Thoracic aorta (tissue), 2 donors: ENCODE measurements around the gene BCL11A. TPM values are rescaled to one million over a fixed set of nuclear protein-coding genes. Genes with fewer than 3 reads are reported as not detected.

Experiments used
- ATAC-seq: fragments of 150-250 bp; one replicate; pipeline ENCODE4 v1.8.0; 2017; ENCODE audit warnings: low read depth; ENCODE audit not compliant: insufficient number of reproducible peaks, low FRiP score
- DNase-seq: peaks from one replicate; pipeline ENCODE4 v3.0.0-alpha.2; 2020; ENCODE audit warnings: low spot score
- H3K27ac ChIP-seq, 2 donors: fragments of 200-600 bp; sonication (generic); 1 replicate in 1 of 2; 2 replicates in 1 of 2; pipeline ENCODE4 v1.5.1; 2016; ENCODE audit warnings: mild to moderate bottlenecking in 2 of 2, moderate library complexity in 2 of 2
- H3K27me3 ChIP-seq: fragments of 200-600 bp; sonication (generic); replicated peaks from 2 replicates; pipeline ENCODE4 v1.6.0; 2016; ENCODE audit warnings: mild to moderate bottlenecking; ENCODE audit not compliant: insufficient read depth
- H3K36me3 ChIP-seq: fragments of 200-600 bp; sonication (generic); one replicate; pipeline ENCODE4 v1.5.1; 2016
- H3K4me1 ChIP-seq, 2 donors: fragments of 200-600 bp; sonication (generic); 1 replicate in 1 of 2; 2 replicates in 1 of 2; pipeline versions ENCODE4 v1.5.1 to v1.6.0; 2016; ENCODE audit warnings: low read depth in 2 of 2, mild to moderate bottlenecking in 1 of 2; ENCODE audit not compliant: control insufficient read depth in 1 of 2
- H3K4me3 ChIP-seq: fragments of 200-600 bp; sonication (generic); 2 replicates; pipeline ENCODE4 v1.5.1; 2016; ENCODE audit warnings: mild to moderate bottlenecking
- H3K9me3 ChIP-seq: fragments of 200-600 bp; sonication (generic); 2 replicates; pipeline ENCODE4 v1.5.1; 2016
- CTCF ChIP-seq: fragments of 200-600 bp; sonication (generic); IDR thresholded peaks from one replicate; pipeline ENCODE4 v1.5.1; 2019; ENCODE audit warnings: antibody characterized with exemption
- total RNA-seq, 2 donors: library from RNA; depleted of rRNA; stranded (reverse); fragments of >200 nt; gene quantifications; one replicate each; pipeline versions ENCODE4 v1.1.0 to v1.2.3, GENCODE V29; 2016

Gene BCL11A
- total RNA-seq, 2 donors from 2014 or later, result 0.41 to 0.99 TPM

DNA sequence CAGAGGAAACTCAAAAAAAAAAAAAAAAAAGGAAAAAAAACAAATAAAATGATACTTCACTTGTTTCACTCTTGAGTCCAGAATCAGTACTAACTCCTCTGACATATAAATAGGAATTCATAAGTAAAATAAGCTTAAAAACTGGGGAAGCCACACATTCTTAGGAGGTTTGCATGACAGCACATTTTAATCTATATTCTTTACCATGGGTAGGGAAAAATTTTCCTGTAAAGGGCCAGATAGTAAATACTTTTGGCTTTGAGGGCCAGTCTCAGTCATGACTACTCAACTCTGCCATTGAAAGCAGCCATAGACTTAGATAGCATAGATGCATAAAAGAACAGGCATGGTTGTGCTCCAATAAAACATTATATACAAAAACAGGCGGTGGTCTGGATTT, 145.2 kb downstream of the BCL11A start:
- Histone ChIP-seq H3K27me3 (no peaks in the 10 kb centered on the region), H3K4me3 (no peak overlapping the region), H3K4me1 (no peaks in the 10 kb centered on the region), H3K27ac (no peak overlapping the region), H3K9me3 (no peaks in the 10 kb centered on the region), H3K36me3 (no peaks in the 10 kb centered on the region)
- no peak for TF ChIP-seq CTCF
- no peak for DNase-seq
- no peak for ATAC-seq

DNA sequence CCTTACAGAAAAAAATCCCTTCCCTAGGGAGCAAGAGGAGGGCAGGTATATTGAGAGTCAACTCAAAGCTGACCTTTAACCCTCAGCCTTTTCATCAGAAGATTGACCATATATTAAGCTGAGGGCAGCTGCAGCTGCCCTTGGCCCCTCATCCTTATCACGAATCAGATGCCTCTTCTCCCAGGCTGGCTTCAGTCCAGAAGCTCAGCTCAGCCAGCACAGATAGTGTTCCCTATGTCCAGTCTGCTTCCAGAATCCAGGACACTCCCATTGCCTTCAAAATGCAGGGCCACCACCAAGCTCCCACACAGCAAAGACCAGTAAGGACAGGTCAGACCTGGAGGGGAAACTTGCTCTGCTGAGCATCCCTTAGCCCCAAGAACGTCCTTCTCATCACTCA, 146.1 kb downstream of the BCL11A start:
- no peak for DNase-seq
- no peak for TF ChIP-seq CTCF

DNA sequence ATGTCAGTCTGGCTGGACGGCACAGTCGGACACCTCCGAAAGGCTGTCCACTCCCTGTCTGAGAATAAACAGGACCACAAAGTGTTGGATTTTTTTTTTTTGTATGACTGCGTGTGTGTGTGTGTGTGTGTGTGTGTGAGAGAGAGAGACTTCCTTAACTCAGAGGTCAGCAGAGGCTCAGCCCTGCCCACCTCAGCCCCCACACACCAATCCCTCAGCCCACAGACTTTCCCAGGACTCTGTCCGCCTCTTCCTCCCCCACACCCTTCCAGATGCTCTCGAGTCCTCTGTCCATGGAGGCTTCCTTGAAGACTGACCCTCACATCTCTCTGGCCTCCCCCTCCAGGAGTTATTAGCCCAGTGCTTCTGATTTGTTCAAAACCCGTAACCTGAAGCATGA, 147.3 kb downstream of the BCL11A start:
- DNase-seq, result no peak
- ATAC-seq, result no peak
- no peaks in the 10 kb centered on the region for H3K36me3 ChIP-seq

More for the DNA sequence above, 146.1 kb downstream of the BCL11A start:
- no peak overlapping the region for H3K4me3 ChIP-seq
- H3K9me3 ChIP-seq, result no peaks in the 10 kb centered on the region
- H3K27ac ChIP-seq, result no peak overlapping the region
- no peaks in the 10 kb centered on the region for H3K4me1 ChIP-seq
- no peak for ATAC-seq
- no peaks in the 10 kb centered on the region for H3K36me3 ChIP-seq
- H3K27me3 ChIP-seq, result no peaks in the 10 kb centered on the region

DNA sequence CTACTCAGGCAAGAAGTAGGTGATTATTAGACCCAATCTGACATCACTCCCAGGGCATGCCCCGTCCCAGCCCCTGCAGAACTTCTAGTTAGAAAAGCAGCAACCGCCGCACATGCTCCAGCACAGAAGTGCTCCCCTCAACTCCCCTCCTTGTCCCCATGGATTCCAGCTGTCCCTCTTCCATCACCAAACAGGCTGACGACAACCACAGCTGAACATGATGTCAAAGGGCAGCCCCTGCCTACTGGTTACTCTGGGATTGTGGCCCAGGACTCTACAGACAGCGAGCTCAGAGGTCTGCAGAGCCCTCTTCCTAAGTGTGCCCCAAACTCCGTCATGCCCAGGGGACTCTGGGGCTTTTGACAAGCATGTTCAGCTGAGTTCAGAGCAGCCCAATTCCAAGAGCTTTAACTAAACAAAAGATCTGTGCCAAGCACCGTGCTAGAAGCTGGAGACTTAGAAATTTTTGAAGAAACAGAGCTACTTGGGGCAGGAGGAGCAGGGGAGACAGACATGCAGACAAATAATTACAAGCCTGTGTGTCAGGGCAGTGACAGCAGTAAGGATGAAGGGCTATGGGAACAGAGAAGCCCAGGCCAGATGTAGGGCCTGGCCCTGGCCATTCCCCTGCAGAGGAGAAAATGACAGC, 148.1 kb downstream of the BCL11A start:
- no peaks in the 10 kb centered on the region for H3K36me3 ChIP-seq
- no peaks in the 10 kb centered on the region for H3K9me3 ChIP-seq
- no peak for ATAC-seq
- H3K27me3 ChIP-seq, result no peaks in the 10 kb centered on the region
- H3K27ac ChIP-seq, result no peak overlapping the region
- H3K4me3 ChIP-seq, result no peak overlapping the region
- DNase-seq, result no peak
- TF ChIP-seq CTCF, result no peak
- no peaks in the 10 kb centered on the region for H3K4me1 ChIP-seq

More for the DNA sequence above, 147.3 kb downstream of the BCL11A start:
- Histone ChIP-seq H3K9me3 (no peaks in the 10 kb centered on the region), H3K27me3 (no peaks in the 10 kb centered on the region), H3K4me1 (no peaks in the 10 kb centered on the region), H3K4me3 (no peak overlapping the region), H3K27ac (no peak overlapping the region)
- TF ChIP-seq CTCF, result no peak

Other genes with a start within 250 kb of the BCL11A start
- gene PAPOLG, start 202.6 kb upstream of the BCL11A start, total RNA-seq, result 10 to 100 TPM; 14.5 to 21.9 TPM